Neuronal stem cell (in vitro differentiated cells): ENCODE measurements around the gene HKDC1.

Experiments used
- DNase-seq: peaks from one replicate; pipeline ENCODE4 v3.0.0-alpha.2; 2013; ENCODE audit warnings: low spot score
- H2AFZ ChIP-seq: one replicate; pipeline ENCODE4 v1.6.1; 2013; ENCODE audit warnings: mild to moderate bottlenecking, low read length, inconsistent platforms
- H2AK5ac ChIP-seq: 2 replicates; pipeline ENCODE4 v1.6.1; 2013; ENCODE audit warnings: low read depth, mild to moderate bottlenecking, inconsistent platforms, low read length, moderate library complexity, mixed read lengths
- H2BK120ac ChIP-seq: 2 replicates; pipeline ENCODE4 v1.6.1; 2013; ENCODE audit warnings: low read depth, mild to moderate bottlenecking, inconsistent platforms, low read length, moderate library complexity, mixed read lengths
- H2BK12ac ChIP-seq: one replicate; pipeline ENCODE4 v1.6.1; 2013; ENCODE audit warnings: low read length, inconsistent platforms
- H2BK15ac ChIP-seq: 2 replicates; pipeline ENCODE4 v1.6.1; 2013; ENCODE audit warnings: mild to moderate bottlenecking, low read length, inconsistent platforms, mixed read lengths
- H2BK5ac ChIP-seq: one replicate; pipeline ENCODE4 v1.6.1; 2013; ENCODE audit warnings: inconsistent platforms, mild to moderate bottlenecking, low read length, moderate library complexity
- H3K14ac ChIP-seq: one replicate; pipeline ENCODE4 v1.6.1; 2013; ENCODE audit warnings: low read length, inconsistent platforms
- H3K18ac ChIP-seq: 2 replicates; pipeline ENCODE4 v1.6.1; 2013; ENCODE audit warnings: low read length, inconsistent platforms
- H3K23ac ChIP-seq: 2 replicates; pipeline ENCODE4 v1.6.1; 2013; ENCODE audit warnings: low read depth, mild to moderate bottlenecking, mixed read lengths, low read length, inconsistent platforms; ENCODE audit not compliant: poor library complexity
- H3K27ac ChIP-seq: replicated peaks from 3 replicates; pipeline ENCODE4 v1.5.1; 2013; ENCODE audit warnings: low read length, inconsistent platforms
- H3K27me3 ChIP-seq, 3 experiments: 2 replicates each; pipeline ENCODE4 v1.6.1; 2013; ENCODE audit warnings: low read length in 3 of 3, mild to moderate bottlenecking in 2 of 3, inconsistent platforms in 1 of 3, low read depth in 1 of 3, mixed read lengths in 1 of 3, moderate library complexity in 1 of 3; ENCODE audit not compliant: control insufficient read depth in 3 of 3, insufficient read depth in 3 of 3
- H3K36me3 ChIP-seq, 2 donors: replicated peaks in 1 of 2; 2 replicates each; pipeline ENCODE4 v1.6.1; 2013; ENCODE audit warnings: low read length in 2 of 2; ENCODE audit not compliant: control insufficient read depth in 2 of 2, insufficient read depth in 2 of 2
- H3K4ac ChIP-seq: 2 replicates; pipeline ENCODE4 v1.6.1; 2013; ENCODE audit warnings: inconsistent platforms, mild to moderate bottlenecking, low read length, moderate library complexity
- H3K4me1 ChIP-seq, 2 donors: 1 replicate in 1 of 2; 2 replicates in 1 of 2; pipeline ENCODE4 v1.6.1; 2013; ENCODE audit warnings: low read length in 2 of 2, low read depth in 1 of 2; ENCODE audit not compliant: control insufficient read depth in 2 of 2, insufficient read depth in 1 of 2
- H3K4me2 ChIP-seq: one replicate; pipeline ENCODE4 v1.6.1; 2013; ENCODE audit warnings: mild to moderate bottlenecking, low read length, inconsistent platforms; ENCODE audit not compliant: insufficient read depth, poor library complexity, severe bottlenecking
- H3K4me3 ChIP-seq, 2 donors: 2 replicates each; pipeline ENCODE4 v1.5.1; 2013; ENCODE audit warnings: low read length in 2 of 2, mild to moderate bottlenecking in 2 of 2, inconsistent platforms in 1 of 2, moderate library complexity in 1 of 2
- H3K79me1 ChIP-seq: one replicate; pipeline ENCODE4 v1.6.1; 2013; ENCODE audit warnings: low read depth, mild to moderate bottlenecking, inconsistent platforms, low read length, moderate library complexity
- H3K9ac ChIP-seq: one replicate; pipeline ENCODE4 v1.6.1; 2013; ENCODE audit warnings: mild to moderate bottlenecking, low read depth, low read length, inconsistent platforms; ENCODE audit not compliant: poor library complexity
- H3K9me3 ChIP-seq, 2 donors: replicated peaks in 1 of 2; 2 replicates each; pipeline versions ENCODE3 to v1.6.1; 2013; ENCODE audit warnings: low read length in 2 of 2, mild to moderate bottlenecking in 2 of 2, inconsistent platforms in 1 of 2, low read depth in 1 of 2, mixed read lengths in 1 of 2, moderate library complexity in 1 of 2; ENCODE audit not compliant: control insufficient read depth in 2 of 2, insufficient read depth in 1 of 2
- H4K8ac ChIP-seq: one replicate; pipeline ENCODE4 v1.6.1; 2013; ENCODE audit warnings: low read depth, mild to moderate bottlenecking, inconsistent platforms, low read length, moderate library complexity
- H4K91ac ChIP-seq: one replicate; pipeline ENCODE4 v1.6.1; 2013; ENCODE audit warnings: low read length, low read depth, mild to moderate bottlenecking, inconsistent platforms; ENCODE audit not compliant: poor library complexity
- WGBS, 2 donors: extraction: QIAGEN DNeasy Blood & Tissue Kit; methylation state at CpG; one replicate each; pipeline ENCODE4 v1.1.7; 2013; ENCODE audit warnings: missing lambda C conversion rate in 2 of 2, mixed read lengths in 1 of 2; ENCODE audit not compliant: insufficient read length in 2 of 2, insufficient replicate concordance in 1 of 2; ENCODE audit errors: extremely low coverage in 2 of 2; 5-methylcytosine and 5-hydroxymethylcytosine counted together

Gene HKDC1

DNA sequence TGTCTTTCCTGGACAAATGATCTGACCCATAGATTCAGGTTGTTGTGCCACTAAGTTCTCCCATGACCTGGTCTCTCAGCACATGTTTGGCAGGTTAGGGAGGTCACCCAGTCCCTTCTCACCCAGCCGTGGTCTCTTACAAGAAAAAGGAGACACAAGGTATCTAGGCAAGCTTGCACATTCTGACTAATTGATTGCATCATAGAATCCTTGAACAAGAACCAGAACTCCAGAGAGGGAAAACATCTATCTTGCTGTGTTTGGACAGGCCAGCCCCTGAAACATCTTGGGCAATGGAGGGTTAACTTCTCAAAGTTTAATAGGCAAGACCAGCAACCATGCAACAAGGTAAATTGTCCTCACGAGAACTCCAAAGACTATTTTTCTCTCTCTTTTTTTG lies 49.6 kb downstream of the HKDC1 start:
- H3K23ac ChIP-seq: no peak overlapping the region
- no peaks in the 10 kb centered on the region for H3K4me1 ChIP-seq
- H2BK120ac ChIP-seq: no peak overlapping the region
- no peak overlapping the region for H3K9ac ChIP-seq
- H2BK12ac ChIP-seq: no peak overlapping the region
- WGBS, 2 donors: no CpG with 5 or more reads among the region's 2 CpGs
- H3K4ac ChIP-seq: no peak overlapping the region
- H4K91ac ChIP-seq: no peak overlapping the region
- no peak for DNase-seq
- peaks cover 0 to 30% (median 0%) of the 10 kb centered on the region in 3 experiments for H3K27me3 ChIP-seq
- no peak overlapping the region for H3K18ac ChIP-seq
- H3K79me1 ChIP-seq: no peaks in the 10 kb centered on the region
- no peak overlapping the region for H2BK5ac ChIP-seq
- H3K9me3 ChIP-seq: no peaks in the 10 kb centered on the region
- no peak overlapping the region for H2BK15ac ChIP-seq
- no peak overlapping the region for H2AFZ ChIP-seq
- H3K4me3 ChIP-seq: no peak overlapping the region
- H4K8ac ChIP-seq: no peak overlapping the region
- H3K36me3 ChIP-seq: no peaks in the 10 kb centered on the region
- no peak overlapping the region for H3K27ac ChIP-seq
- H3K14ac ChIP-seq: no peak overlapping the region
- no peak overlapping the region for H2AK5ac ChIP-seq
- H3K4me2 ChIP-seq: no peak overlapping the region

- H3K27me3 ChIP-seq: peaks cover 0 to 21% (median 0%) of the 10 kb centered on the region in 3 experiments
- no CpG with 5 or more reads among the region's 3 CpGs for WGBS, 2 donors
Observed at GRCh38 chr10:69270990-69271389, 50.9 kb downstream of the HKDC1 start.

GRCh38 chr10:69272624-69273023 lies 52.5 kb downstream of the HKDC1 start:
- no peaks in the 10 kb centered on the region for H3K4me1 ChIP-seq
- no peak overlapping the region for H2BK5ac ChIP-seq
- DNase-seq: no peak
- H3K4me2 ChIP-seq: no peak overlapping the region
- no peak overlapping the region for H3K4ac ChIP-seq
- no peak overlapping the region for H2AFZ ChIP-seq
- H3K23ac ChIP-seq: no peak overlapping the region
- H4K8ac ChIP-seq: no peak overlapping the region
- no peak overlapping the region for H2BK12ac ChIP-seq
- no peak overlapping the region for H2BK15ac ChIP-seq
- no peak overlapping the region for H3K27ac ChIP-seq
- no peak overlapping the region for H4K91ac ChIP-seq
- no peak overlapping the region for H2AK5ac ChIP-seq
- H2BK120ac ChIP-seq: no peak overlapping the region
- H3K27me3 ChIP-seq: peaks cover 0 to 6% (median 0%) of the 10 kb centered on the region in 3 experiments
- no peak overlapping the region for H3K4me3 ChIP-seq
- no CpG with 5 or more reads among the region's 1 CpG for WGBS, 2 donors
- no peak overlapping the region for H3K18ac ChIP-seq
- H3K9me3 ChIP-seq: no peaks in the 10 kb centered on the region
- H3K14ac ChIP-seq: no peak overlapping the region
- no peaks in the 10 kb centered on the region for H3K79me1 ChIP-seq
- no peaks in the 10 kb centered on the region for H3K36me3 ChIP-seq
- H3K9ac ChIP-seq: no peak overlapping the region

More at GRCh38 chr10:69270990-69271389, 50.9 kb downstream of the HKDC1 start:
- no peak overlapping the region for H3K4me3 ChIP-seq
- H4K91ac ChIP-seq: no peak overlapping the region
- H2BK15ac ChIP-seq: no peak overlapping the region
- H2AK5ac ChIP-seq: no peak overlapping the region
- H3K14ac ChIP-seq: no peak overlapping the region
- H3K4me1 ChIP-seq: no peaks in the 10 kb centered on the region
- no peak overlapping the region for H3K9ac ChIP-seq
- H4K8ac ChIP-seq: no peak overlapping the region
- H2BK5ac ChIP-seq: no peak overlapping the region
- H3K23ac ChIP-seq: no peak overlapping the region
- no peak overlapping the region for H3K18ac ChIP-seq
- no peak overlapping the region for H2BK12ac ChIP-seq
- H3K36me3 ChIP-seq: no peaks in the 10 kb centered on the region
- H2AFZ ChIP-seq: no peak overlapping the region
- no peak overlapping the region for H3K27ac ChIP-seq
- no peaks in the 10 kb centered on the region for H3K79me1 ChIP-seq
- DNase-seq: no peak
- H3K4me2 ChIP-seq: no peak overlapping the region
- no peaks in the 10 kb centered on the region for H3K9me3 ChIP-seq
- no peak overlapping the region for H3K4ac ChIP-seq
- H2BK120ac ChIP-seq: no peak overlapping the region

- no peak overlapping the region for H2AK5ac ChIP-seq
- H2BK120ac ChIP-seq: no peak overlapping the region
- H3K4me2 ChIP-seq: no peak overlapping the region
- no peak overlapping the region for H3K23ac ChIP-seq
- H4K8ac ChIP-seq: no peak overlapping the region
- no peak overlapping the region for H3K14ac ChIP-seq
- H3K4me3 ChIP-seq: no peak overlapping the region
- H2AFZ ChIP-seq: no peak overlapping the region
- peaks cover 0 to 14% (median 0%) of the 10 kb centered on the region in 3 experiments for H3K27me3 ChIP-seq
- no peak overlapping the region for H3K4ac ChIP-seq
- H3K18ac ChIP-seq: no peak overlapping the region
- H3K27ac ChIP-seq: no peak overlapping the region
- H3K9me3 ChIP-seq: no peaks in the 10 kb centered on the region
- no peak overlapping the region for H2BK12ac ChIP-seq
- H3K79me1 ChIP-seq: no peaks in the 10 kb centered on the region
- no peak overlapping the region for H2BK5ac ChIP-seq
- peaks cover 4 to 10% of the 10 kb centered on the region in 2 donors for H3K4me1 ChIP-seq
- H3K36me3 ChIP-seq: no peaks in the 10 kb centered on the region
- no peak for DNase-seq
- no peak overlapping the region for H3K9ac ChIP-seq
- H4K91ac ChIP-seq: no peak overlapping the region
- no peak overlapping the region for H2BK15ac ChIP-seq
- no CpG with 5 or more reads among the region's 1 CpG for WGBS, 2 donors
Observed at GRCh38 chr10:69275444-69275843, 55.3 kb downstream of the HKDC1 start.
